NCI-H1694 treated with DMSO at 0.1 percent for 48 hours (cell line): ENCODE results near the gene SHF.

ENCODE experiments used
- DNase-seq: peaks from one replicate; lab custom pipeline; 2025; lab: John Stamatoyannopoulos, UW

Gene SHF

GRCh38 chr15:45126535-45127158 lies 61.1 kb downstream of the SHF start:
- peak; percentile 35 for DNase-seq

- no peak for DNase-seq
Measured at GRCh38 chr15:45123397-45123796, 64.4 kb downstream of the SHF start.

GRCh38 chr15:45122719-45123118 lies 65.0 kb downstream of the SHF start:
- DNase-seq = no peak

- DNase-seq = no peak
Measured at GRCh38 chr15:45121706-45122417, 65.9 kb downstream of the SHF start.

GRCh38 chr15:45121020-45121419 lies 66.7 kb downstream of the SHF start:
- DNase-seq = no peak

- no peak for DNase-seq
Measured at GRCh38 chr15:45120081-45120972, 67.4 kb downstream of the SHF start.

- DNase-seq = no peak
Measured at GRCh38 chr15:45118996-45119395, 68.8 kb downstream of the SHF start.

GRCh38 chr15:45118131-45118588 lies 69.6 kb downstream of the SHF start:
- DNase-seq = peak; percentile 85

GRCh38 chr15:45117308-45118130 lies 70.2 kb downstream of the SHF start:
- DNase-seq = no peak
